KOPT-K1 (cell line): ENCODE results near the gene HTR1E.

ENCODE experiments used
- H3K27ac ChIP-seq: fragments of 200-600 bp; sonication (generic); 2 replicates; pipeline ENCODE4 v1.5.1; 2016; ENCODE audit warnings: antibody characterized with exemption, mild to moderate bottlenecking, low read depth, low read length; ENCODE audit not compliant: poor library complexity, severe bottlenecking
- H3K36me3 ChIP-seq: fragments of 200-600 bp; sonication (generic); 2 replicates; pipeline ENCODE4 v1.5.1; 2017; ENCODE audit warnings: antibody characterized with exemption, mild to moderate bottlenecking, low read length, moderate library complexity; ENCODE audit not compliant: insufficient read depth
- H3K9me3 ChIP-seq: fragments of 200-600 bp; sonication (generic); 2 replicates; pipeline ENCODE4 v1.5.1; 2017; ENCODE audit warnings: antibody characterized with exemption, low read length, mild to moderate bottlenecking; ENCODE audit not compliant: insufficient read depth, poor library complexity, severe bottlenecking

Gene HTR1E

DNA sequence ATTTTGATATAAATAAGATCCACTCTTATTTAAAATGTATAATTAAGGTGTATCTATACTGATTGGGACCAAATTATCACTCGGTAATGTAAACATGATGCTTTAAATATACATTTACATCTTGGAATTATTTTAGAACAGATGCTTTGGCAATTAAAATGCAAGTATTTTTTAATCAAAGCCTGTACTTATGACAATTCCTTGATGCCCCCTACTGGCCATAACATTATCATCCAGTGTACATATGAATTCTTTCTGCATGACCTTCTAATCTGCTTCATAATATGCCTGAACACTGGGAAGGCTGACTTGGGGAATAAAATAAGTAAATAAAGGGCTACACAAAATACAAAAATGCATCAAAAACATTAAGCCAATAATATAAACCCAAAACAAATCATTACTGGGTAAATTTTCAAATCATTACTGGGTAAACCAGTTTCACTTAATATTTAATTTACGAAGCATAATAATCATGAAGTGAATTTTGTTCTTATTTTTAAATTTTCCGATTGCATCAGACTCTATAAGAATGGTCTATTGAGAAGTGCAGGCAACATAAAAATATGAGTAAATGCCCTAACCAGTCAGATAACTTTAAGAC is 92.5 kb downstream of the HTR1E start:
- H3K36me3 ChIP-seq: no peaks in the 10 kb centered on the region
- no peaks in the 10 kb centered on the region for H3K9me3 ChIP-seq
- H3K27ac ChIP-seq: no peak overlapping the region

DNA sequence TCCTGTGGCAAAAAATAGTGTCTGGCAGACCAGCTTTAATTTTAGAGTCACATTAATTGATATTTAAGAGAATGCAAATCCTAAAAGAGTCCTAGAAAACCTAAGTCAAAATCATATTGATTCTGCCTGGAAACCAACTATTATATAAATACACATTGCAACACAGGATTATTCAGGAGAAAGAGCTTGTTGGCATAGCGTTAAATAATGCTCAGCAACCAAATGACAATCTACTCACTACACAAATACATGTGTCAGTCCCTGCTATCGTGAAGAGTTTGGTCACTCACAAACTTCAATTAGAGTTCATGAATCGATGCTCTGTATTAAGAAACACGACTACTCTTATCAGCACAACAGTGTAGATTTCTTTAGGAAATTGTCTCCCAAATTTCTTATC is 103.4 kb downstream of the HTR1E start:
- Histone ChIP-seq H3K27ac (no peak overlapping the region), H3K9me3 (peaks cover 9% of the 10 kb centered on the region), H3K36me3 (no peaks in the 10 kb centered on the region)

- Histone ChIP-seq H3K27ac (no peak overlapping the region), H3K9me3 (peaks cover 9% of the 10 kb centered on the region), H3K36me3 (no peaks in the 10 kb centered on the region)
Observed at GRCh38 chr6:87045521-87046075, 108.3 kb downstream of the HTR1E start.

DNA sequence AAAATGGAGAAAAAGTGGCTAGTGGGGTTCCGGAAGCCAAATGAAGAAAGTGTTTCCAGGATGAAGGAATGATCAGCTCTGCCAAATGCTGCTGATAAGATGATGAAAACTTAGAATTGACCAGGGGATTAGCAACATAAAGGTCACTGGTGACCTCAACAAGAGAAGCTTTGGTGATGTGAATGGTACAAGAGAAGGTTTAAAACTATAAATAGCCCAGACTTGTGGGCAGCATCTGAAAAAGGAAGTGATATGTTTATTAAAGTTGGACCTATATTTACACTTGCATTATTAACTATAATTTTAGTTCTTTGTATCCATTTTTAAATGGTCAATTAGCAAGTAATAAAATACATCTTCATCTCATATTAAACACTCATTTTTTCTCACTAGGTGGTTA is 112.5 kb downstream of the HTR1E start:
- Histone ChIP-seq H3K9me3 (no peaks in the 10 kb centered on the region), H3K36me3 (no peaks in the 10 kb centered on the region), H3K27ac (no peak overlapping the region)

GRCh38 chr6:87053312-87053711 is 116.0 kb downstream of the HTR1E start:
- H3K9me3 ChIP-seq: no peaks in the 10 kb centered on the region
- no peaks in the 10 kb centered on the region for H3K36me3 ChIP-seq

GRCh38 chr6:87054143-87054833 is 117.0 kb downstream of the HTR1E start:
- H3K9me3 ChIP-seq: no peaks in the 10 kb centered on the region
- no peaks in the 10 kb centered on the region for H3K36me3 ChIP-seq
- H3K27ac ChIP-seq: no peak overlapping the region

More at GRCh38 chr6:87053312-87053711, 116.0 kb downstream of the HTR1E start:
- no peak overlapping the region for H3K27ac ChIP-seq

DNA sequence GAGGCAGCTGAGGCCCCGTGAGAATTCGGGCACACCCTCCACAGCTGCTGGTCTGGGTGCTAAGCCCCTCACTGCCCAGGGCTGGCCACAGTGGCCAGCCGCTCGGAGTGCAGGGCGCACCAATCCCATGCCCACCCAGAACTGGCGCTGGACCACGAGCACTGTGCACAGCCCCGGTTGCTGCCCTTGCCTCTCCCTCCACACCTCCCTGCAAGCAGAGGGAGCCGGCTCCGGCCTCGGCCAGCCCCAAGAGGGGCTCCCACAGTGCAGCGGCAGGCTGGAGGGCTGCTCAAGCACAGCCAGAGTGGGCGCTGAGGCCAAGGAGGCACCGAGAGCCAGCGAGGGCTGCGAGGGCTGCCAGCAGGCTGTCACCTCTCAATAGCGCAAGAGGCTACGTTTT is 122.6 kb downstream of the HTR1E start:
- no peaks in the 10 kb centered on the region for H3K36me3 ChIP-seq
- no peak overlapping the region for H3K27ac ChIP-seq
- H3K9me3 ChIP-seq: no peaks in the 10 kb centered on the region

- Histone ChIP-seq H3K36me3 (no peaks in the 10 kb centered on the region), H3K27ac (no peak overlapping the region)
Observed at GRCh38 chr6:87065117-87065516, 127.8 kb downstream of the HTR1E start.

More at GRCh38 chr6:87065117-87065516, 127.8 kb downstream of the HTR1E start:
- no peaks in the 10 kb centered on the region for H3K9me3 ChIP-seq
